Neural cell (in vitro differentiated cells): Measurements from ENCODE around the gene TLL1.

Experiments used
- EZH2 ChIP-seq: fragments of 200-600, 300-800 bp; shearing (Covaris generic), sonication (generic); IDR thresholded peaks from 2 replicates; pipeline ENCODE4 v1.6.1; 2014; ENCODE audit warnings: antibody characterized with exemption, low read length, borderline replicate concordance, mild to moderate bottlenecking; ENCODE audit not compliant: insufficient read depth, poor library complexity, severe bottlenecking
- POLR2AphosphoS5 ChIP-seq: IDR thresholded peaks from 2 replicates; pipeline ENCODE4 v1.6.1; 2012
- RAD21 ChIP-seq: fragments of 450-650 bp; conservative IDR thresholded peaks from 2 replicates; pipeline ENCODE4 v1.6.1; 2014; ENCODE audit warnings: antibody characterized with exemption, mild to moderate bottlenecking, moderate library complexity
- TAF1 ChIP-seq: IDR thresholded peaks from 2 replicates; pipeline ENCODE4 v1.6.1; 2012; ENCODE audit warnings: low read depth
- TF ChIP-seq, protein P1 (sequence below): fragments of 450-650 bp; IDR thresholded peaks from 2 replicates; pipeline ENCODE4 v1.5.1; 2014; ENCODE audit warnings: antibody characterized with exemption, mild to moderate bottlenecking, moderate library complexity; ENCODE audit not compliant: poor library complexity, severe bottlenecking

DNA sequence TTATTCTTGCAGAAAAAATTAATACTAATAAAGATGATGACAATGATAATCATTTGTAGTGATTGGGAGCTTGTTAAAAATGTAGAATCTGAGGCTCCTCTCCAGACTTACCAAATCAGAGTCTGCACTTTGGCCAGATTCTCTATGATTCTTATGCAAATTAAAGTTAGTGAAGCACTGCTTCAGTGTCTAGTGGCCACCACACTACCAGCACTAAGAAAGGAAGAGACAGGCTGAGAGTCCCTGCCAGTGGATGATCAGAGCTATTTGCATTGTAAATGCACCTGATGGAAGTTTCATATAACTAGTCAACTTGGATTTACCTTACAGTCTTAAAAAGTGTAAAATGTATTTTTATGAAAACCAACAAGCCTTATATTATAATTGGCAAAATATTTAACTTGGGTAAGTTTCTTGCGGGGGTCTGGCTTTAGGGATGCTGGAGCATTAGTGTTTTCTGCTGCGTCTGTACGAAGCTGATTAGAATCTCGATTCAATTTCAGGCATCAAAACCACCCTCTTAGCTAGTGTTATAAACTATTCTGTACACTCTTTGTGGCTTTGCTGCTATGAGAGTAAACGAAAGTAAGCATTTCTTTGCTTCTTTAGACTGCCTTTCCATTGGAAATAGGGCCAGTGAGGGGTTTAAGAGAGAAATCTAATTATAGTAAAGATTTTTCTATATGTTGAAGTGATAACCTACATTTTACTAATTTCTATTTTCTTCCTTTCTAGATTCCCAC is 114.1 kb downstream of the TLL1 start:
- TF ChIP-seq, protein P1, sequence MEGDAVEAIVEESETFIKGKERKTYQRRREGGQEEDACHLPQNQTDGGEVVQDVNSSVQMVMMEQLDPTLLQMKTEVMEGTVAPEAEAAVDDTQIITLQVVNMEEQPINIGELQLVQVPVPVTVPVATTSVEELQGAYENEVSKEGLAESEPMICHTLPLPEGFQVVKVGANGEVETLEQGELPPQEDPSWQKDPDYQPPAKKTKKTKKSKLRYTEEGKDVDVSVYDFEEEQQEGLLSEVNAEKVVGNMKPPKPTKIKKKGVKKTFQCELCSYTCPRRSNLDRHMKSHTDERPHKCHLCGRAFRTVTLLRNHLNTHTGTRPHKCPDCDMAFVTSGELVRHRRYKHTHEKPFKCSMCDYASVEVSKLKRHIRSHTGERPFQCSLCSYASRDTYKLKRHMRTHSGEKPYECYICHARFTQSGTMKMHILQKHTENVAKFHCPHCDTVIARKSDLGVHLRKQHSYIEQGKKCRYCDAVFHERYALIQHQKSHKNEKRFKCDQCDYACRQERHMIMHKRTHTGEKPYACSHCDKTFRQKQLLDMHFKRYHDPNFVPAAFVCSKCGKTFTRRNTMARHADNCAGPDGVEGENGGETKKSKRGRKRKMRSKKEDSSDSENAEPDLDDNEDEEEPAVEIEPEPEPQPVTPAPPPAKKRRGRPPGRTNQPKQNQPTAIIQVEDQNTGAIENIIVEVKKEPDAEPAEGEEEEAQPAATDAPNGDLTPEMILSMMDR, result no peak
- TF ChIP-seq POLR2AphosphoS5 (no peak), TAF1 (no peak), EZH2 (no peak), RAD21 (no peak)
